ENCODE results near the gene CDKN2AIPNL. TPM values are rescaled to one million over a fixed set of nuclear protein-coding genes. Genes with fewer than 3 reads are reported as not detected.
A peak's percentile ranks its signal among the peaks of the same experiment; 100 is the strongest.

Gene CDKN2AIPNL
- total and polyA plus RNA-seq, 2 of the 4 experiments (the other 2 are of a cell fraction), result 14.0 to 18.1 TPM

DNA sequence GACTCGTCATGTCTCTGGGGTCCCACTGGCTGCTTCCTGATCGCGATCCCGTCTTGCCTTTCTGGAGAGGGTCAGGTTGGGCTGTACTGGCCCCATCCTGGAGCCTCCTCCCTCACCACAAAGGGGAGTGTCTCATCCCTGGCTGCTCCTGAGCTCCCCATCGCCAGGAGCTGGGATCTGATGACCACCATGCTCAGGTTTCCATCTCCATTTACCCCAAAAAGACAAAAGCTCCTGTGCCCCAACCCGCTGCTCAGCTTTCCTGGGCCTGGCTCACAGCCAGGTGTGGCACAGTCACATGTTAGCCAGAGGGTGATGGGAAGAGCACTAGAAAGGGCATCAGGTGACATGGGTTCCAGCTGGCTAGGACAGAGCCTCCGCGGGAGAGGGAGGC is 47.3 kb upstream of the CDKN2AIPNL start:
- H4K8ac ChIP-seq (ENCODE audit: low read depth in 2 of 2, low read length in 2 of 2), result no peak overlapping the region
- no peak overlapping the region for H4K91ac ChIP-seq (ENCODE audit: insufficient read depth, low read depth, low read length)
- no peak overlapping the region for H3K4me2 ChIP-seq (ENCODE audit: low read depth, low read length)
- peaks cover 14% of the 10 kb centered on the region for H3K9me1 ChIP-seq (ENCODE audit: insufficient read depth, low read length)
- H3K14ac ChIP-seq (replicated peaks; ENCODE audit: low read depth, low read length), result peak overlapping the region; percentile 52; the same call in 1 of the 2 replicates
- H4K5ac ChIP-seq (ENCODE audit: low read depth, low read length), result no peak overlapping the region
- peak overlapping the region; percentile 18 for H2AFZ ChIP-seq (replicated peaks; ENCODE audit: low read length, poor library complexity)
- H3K27ac ChIP-seq (ENCODE audit: insufficient read depth, low read length), result no peak overlapping the region
- no TSS peak for BruUV-seq (replicated peaks)
- peak overlapping the region; percentile 34 for H2AK5ac ChIP-seq (ENCODE audit: low read depth, low read length)
- no peak overlapping the region for H3K56ac ChIP-seq (ENCODE audit: extremely low read depth, insufficient read depth, low read length)
- H3K9me3 ChIP-seq (ENCODE audit: control insufficient read depth, insufficient read depth, low read length), result no peaks in the 10 kb centered on the region
- TF ChIP-seq MAZ (IDR thresholded peaks at IDR 0.05; ENCODE audit: borderline replicate concordance, low read depth, low read length) (no peak), RAD21 (IDR thresholded peaks at IDR 0.05; ENCODE audit: low read length) (no peak), SMC3 (IDR thresholded peaks at IDR 0.05; ENCODE audit: low read depth, low read length) (no peak), FOS (IDR thresholded peaks at IDR 0.05; ENCODE audit: low read depth, low read length) (no peak), BHLHE40 (IDR thresholded peaks at IDR 0.05; ENCODE audit: low read depth, low read length) (no peak), RFX5 (IDR thresholded peaks at IDR 0.05; ENCODE audit: low read depth, low read length) (no peak), NFE2L2 (IDR thresholded peaks at IDR 0.05; ENCODE audit: low read depth, low read length) (no peak), MAFK (IDR thresholded peaks at IDR 0.05; ENCODE audit: low read depth, low read length) (no peak), MXI1 (IDR thresholded peaks at IDR 0.05; ENCODE audit: borderline replicate concordance, low read depth, low read length) (no peak), RCOR1 (IDR thresholded peaks at IDR 0.05; ENCODE audit: insufficient replicate concordance, low read length) (no peak), CEBPB (IDR thresholded peaks at IDR 0.05; ENCODE audit: low read depth, low read length) (no peak), POLR2A (IDR thresholded peaks at IDR 0.05; ENCODE audit: low read depth, low read length) (no peak), CHD1 (IDR thresholded peaks at IDR 0.05; ENCODE audit: low read depth, low read length) (no peak)
- TF ChIP-seq, protein P1, sequence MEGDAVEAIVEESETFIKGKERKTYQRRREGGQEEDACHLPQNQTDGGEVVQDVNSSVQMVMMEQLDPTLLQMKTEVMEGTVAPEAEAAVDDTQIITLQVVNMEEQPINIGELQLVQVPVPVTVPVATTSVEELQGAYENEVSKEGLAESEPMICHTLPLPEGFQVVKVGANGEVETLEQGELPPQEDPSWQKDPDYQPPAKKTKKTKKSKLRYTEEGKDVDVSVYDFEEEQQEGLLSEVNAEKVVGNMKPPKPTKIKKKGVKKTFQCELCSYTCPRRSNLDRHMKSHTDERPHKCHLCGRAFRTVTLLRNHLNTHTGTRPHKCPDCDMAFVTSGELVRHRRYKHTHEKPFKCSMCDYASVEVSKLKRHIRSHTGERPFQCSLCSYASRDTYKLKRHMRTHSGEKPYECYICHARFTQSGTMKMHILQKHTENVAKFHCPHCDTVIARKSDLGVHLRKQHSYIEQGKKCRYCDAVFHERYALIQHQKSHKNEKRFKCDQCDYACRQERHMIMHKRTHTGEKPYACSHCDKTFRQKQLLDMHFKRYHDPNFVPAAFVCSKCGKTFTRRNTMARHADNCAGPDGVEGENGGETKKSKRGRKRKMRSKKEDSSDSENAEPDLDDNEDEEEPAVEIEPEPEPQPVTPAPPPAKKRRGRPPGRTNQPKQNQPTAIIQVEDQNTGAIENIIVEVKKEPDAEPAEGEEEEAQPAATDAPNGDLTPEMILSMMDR (conservative IDR thresholded peaks at IDR 0.05; ENCODE audit: low read depth, low read length), result no peak
- TF ChIP-seq, protein P2, sequence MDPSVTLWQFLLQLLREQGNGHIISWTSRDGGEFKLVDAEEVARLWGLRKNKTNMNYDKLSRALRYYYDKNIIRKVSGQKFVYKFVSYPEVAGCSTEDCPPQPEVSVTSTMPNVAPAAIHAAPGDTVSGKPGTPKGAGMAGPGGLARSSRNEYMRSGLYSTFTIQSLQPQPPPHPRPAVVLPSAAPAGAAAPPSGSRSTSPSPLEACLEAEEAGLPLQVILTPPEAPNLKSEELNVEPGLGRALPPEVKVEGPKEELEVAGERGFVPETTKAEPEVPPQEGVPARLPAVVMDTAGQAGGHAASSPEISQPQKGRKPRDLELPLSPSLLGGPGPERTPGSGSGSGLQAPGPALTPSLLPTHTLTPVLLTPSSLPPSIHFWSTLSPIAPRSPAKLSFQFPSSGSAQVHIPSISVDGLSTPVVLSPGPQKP (IDR thresholded peaks at IDR 0.05; ENCODE audit: borderline replicate concordance, low read depth, low read length), result no peak
- TF ChIP-seq, protein P3, sequence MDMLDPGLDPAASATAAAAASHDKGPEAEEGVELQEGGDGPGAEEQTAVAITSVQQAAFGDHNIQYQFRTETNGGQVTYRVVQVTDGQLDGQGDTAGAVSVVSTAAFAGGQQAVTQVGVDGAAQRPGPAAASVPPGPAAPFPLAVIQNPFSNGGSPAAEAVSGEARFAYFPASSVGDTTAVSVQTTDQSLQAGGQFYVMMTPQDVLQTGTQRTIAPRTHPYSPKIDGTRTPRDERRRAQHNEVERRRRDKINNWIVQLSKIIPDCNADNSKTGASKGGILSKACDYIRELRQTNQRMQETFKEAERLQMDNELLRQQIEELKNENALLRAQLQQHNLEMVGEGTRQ (IDR thresholded peaks at IDR 0.05; ENCODE audit: low read depth, low read length), result no peak
- ATAC-seq (ENCODE audit: low read depth) (no peak), DNase-seq (no peak)
- no peaks in the 10 kb centered on the region for H4K20me1 ChIP-seq (ENCODE audit: insufficient read depth, low read length)
- no peaks in the 10 kb centered on the region for H3K79me1 ChIP-seq (ENCODE audit: low read depth in 1 of 2, low read length in 2 of 2)
- H2BK20ac ChIP-seq (ENCODE audit: low read depth, low read length), result no peak overlapping the region; the same call in 1 of the 2 replicates
- dilution Hi-C loops (cut with HindIII; ENCODE audit: low sequenced_read_pairs, unreplicated experiment) (no loop called here), in situ Hi-C loops (cut with MboI; ENCODE audit: low sequenced_read_pairs) (no loop called here), intact Hi-C loops (cut with micrococcal nuclease) (no loop called here)
- no peak overlapping the region for H3K4ac ChIP-seq (ENCODE audit: low read depth, low read length)
- H3K36me3 ChIP-seq (ENCODE audit: control insufficient read depth, insufficient read depth, low read length), result no peaks in the 10 kb centered on the region
- no peak overlapping the region for H2BK15ac ChIP-seq (ENCODE audit: low read depth, low read length)
- no peak overlapping the region for H3K9ac ChIP-seq (ENCODE audit: low read depth, low read length)
- CTCF ChIA-PET, result no interaction called here
- peak overlapping the region; percentile 58 for H2AK9ac ChIP-seq (replicated peaks; ENCODE audit: low read depth, low read length, poor library complexity)
- POLR2A ChIA-PET (ENCODE audit: unreplicated experiment), result no interaction called here
- no peak overlapping the region for H3K4me3 ChIP-seq (ENCODE audit: insufficient read depth, low read depth, low read length)
- no peak overlapping the region for H3K18ac ChIP-seq (ENCODE audit: low read depth, low read length)
- no peak overlapping the region for H2BK5ac ChIP-seq (ENCODE audit: low read depth, low read length, poor library complexity, severe bottlenecking)
- H3K23ac ChIP-seq (ENCODE audit: low read depth, low read length), result no peak overlapping the region
- WGBS, 2 experiments (ENCODE audit: extremely low coverage in 2 of 2, insufficient read length in 1 of 2), result 70% methylated on average over 2 of the region's 8 CpGs; no CpG with 5 or more reads in 1 of the 2 experiments
- H3K4me1 ChIP-seq (ENCODE audit: control insufficient read depth, insufficient read depth, low read length), result peaks cover 12% of the 10 kb centered on the region
- H2BK120ac ChIP-seq (ENCODE audit: low read depth, low read length), result no peak overlapping the region
- no peaks in the 10 kb centered on the region for H3K27me3 ChIP-seq (ENCODE audit: control insufficient read depth, insufficient read depth, low read length)
